ENCODE measurements around the gene ANO6. TPM values are rescaled to one million over a fixed set of nuclear protein-coding genes. Genes with fewer than 3 reads are reported as not detected.

The ANO6 gene
- polyA plus RNA-seq, 1 donor (not counting 4 experiments of a cell fraction or from before 2014, with no cell fraction given) = 64.3 TPM

DNA sequence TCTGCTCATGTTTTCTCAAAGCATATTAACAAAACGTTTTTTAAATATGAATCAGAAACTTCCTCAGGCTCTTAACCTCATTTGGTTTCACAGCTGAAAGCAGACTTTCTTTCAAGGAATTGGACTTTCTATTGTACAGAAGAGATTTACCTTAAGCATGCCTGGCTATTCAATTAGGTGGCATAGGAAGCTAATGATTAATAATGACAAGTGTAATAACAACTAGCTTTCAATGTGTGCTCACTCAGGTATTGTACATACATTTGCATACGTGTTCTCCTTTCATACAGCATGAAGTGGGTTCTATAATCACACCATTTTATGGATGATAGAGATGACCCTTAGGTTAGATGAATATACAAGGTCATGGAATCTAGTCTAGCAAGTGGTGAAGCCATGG lies 115.7 kb downstream of the ANO6 start:
- Histone ChIP-seq H3K9me3 (ENCODE audit: control insufficient read depth, low read depth, low read length) (no peaks in the 10 kb centered on the region), H3K4me3 (ENCODE audit: control insufficient read depth in 2 of 3, extremely low read depth in 1 of 3, insufficient read depth in 2 of 3, low read depth in 1 of 3, low read length in 3 of 3) (no peak overlapping the region), H3K4me2 (ENCODE audit: control insufficient read depth, extremely low read depth, insufficient read depth, low read depth, low read length) (no peak overlapping the region), H2AFZ (ENCODE audit: control insufficient read depth, low read length) (no peak overlapping the region), H3K9me1 (ENCODE audit: control insufficient read depth, extremely low read depth, insufficient read depth, low read length) (no peaks in the 10 kb centered on the region), H3K36me3 (ENCODE audit: control insufficient read depth in 2 of 2, extremely low read depth in 1 of 2, insufficient read depth in 2 of 2, low read length in 2 of 2) (peaks cover 0 to 5% of the 10 kb centered on the region in 2 experiments), H3K9ac (ENCODE audit: control insufficient read depth, extremely low read depth, insufficient read depth, low read length) (no peak overlapping the region), H3K79me2 (ENCODE audit: control insufficient read depth, insufficient read depth, low read length) (peaks cover 17% of the 10 kb centered on the region), H3K27me3 (ENCODE audit: control insufficient read depth, extremely low read depth, insufficient read depth, low read length) (no peaks in the 10 kb centered on the region), H3K4me1 (ENCODE audit: control insufficient read depth, extremely low read depth, insufficient read depth, low read length) (peaks cover 8% of the 10 kb centered on the region), H3K27ac (ENCODE audit: control insufficient read depth, insufficient read depth, low read length) (no peak overlapping the region), H4K20me1 (ENCODE audit: control insufficient read depth, extremely low read depth, insufficient read depth, low read length) (no peaks in the 10 kb centered on the region)
- dilution Hi-C loops (cut with MboI; ENCODE audit: extremely low pct_ligation_motif_present, low sequenced_read_pairs) = no loop called here
- FAIRE-seq (no peak), DNase-seq (ENCODE audit: low read depth, low spot score) (no peak)
- TF ChIP-seq, protein P1, sequence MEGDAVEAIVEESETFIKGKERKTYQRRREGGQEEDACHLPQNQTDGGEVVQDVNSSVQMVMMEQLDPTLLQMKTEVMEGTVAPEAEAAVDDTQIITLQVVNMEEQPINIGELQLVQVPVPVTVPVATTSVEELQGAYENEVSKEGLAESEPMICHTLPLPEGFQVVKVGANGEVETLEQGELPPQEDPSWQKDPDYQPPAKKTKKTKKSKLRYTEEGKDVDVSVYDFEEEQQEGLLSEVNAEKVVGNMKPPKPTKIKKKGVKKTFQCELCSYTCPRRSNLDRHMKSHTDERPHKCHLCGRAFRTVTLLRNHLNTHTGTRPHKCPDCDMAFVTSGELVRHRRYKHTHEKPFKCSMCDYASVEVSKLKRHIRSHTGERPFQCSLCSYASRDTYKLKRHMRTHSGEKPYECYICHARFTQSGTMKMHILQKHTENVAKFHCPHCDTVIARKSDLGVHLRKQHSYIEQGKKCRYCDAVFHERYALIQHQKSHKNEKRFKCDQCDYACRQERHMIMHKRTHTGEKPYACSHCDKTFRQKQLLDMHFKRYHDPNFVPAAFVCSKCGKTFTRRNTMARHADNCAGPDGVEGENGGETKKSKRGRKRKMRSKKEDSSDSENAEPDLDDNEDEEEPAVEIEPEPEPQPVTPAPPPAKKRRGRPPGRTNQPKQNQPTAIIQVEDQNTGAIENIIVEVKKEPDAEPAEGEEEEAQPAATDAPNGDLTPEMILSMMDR (optimal IDR thresholded peaks at IDR 0.05 in 1 of 3, IDR thresholded peaks at IDR 0.05 in 1 of 3, conservative IDR thresholded peaks at IDR 0.05 in 1 of 3; ENCODE audit: extremely low read depth in 1 of 3, insufficient read depth in 2 of 3, low read length in 3 of 3) = no peak
- TF ChIP-seq EZH2 (IDR thresholded peaks at IDR 0.05; ENCODE audit: low read length) = no peak

GRCh38 chr12:45334396-45334795 lies 118.5 kb downstream of the ANO6 start:
- dilution Hi-C loops (cut with MboI; ENCODE audit: extremely low pct_ligation_motif_present, low sequenced_read_pairs) = no loop called here
- Histone ChIP-seq H3K9ac (ENCODE audit: control insufficient read depth, extremely low read depth, insufficient read depth, low read length) (no peak overlapping the region), H3K4me3 (ENCODE audit: control insufficient read depth in 2 of 3, extremely low read depth in 1 of 3, insufficient read depth in 2 of 3, low read depth in 1 of 3, low read length in 3 of 3) (no peak overlapping the region), H3K9me1 (ENCODE audit: control insufficient read depth, extremely low read depth, insufficient read depth, low read length) (no peaks in the 10 kb centered on the region), H3K27me3 (ENCODE audit: control insufficient read depth, extremely low read depth, insufficient read depth, low read length) (no peaks in the 10 kb centered on the region), H2AFZ (ENCODE audit: control insufficient read depth, low read length) (no peak overlapping the region), H3K79me2 (ENCODE audit: control insufficient read depth, insufficient read depth, low read length) (peaks cover 9% of the 10 kb centered on the region), H3K4me1 (ENCODE audit: control insufficient read depth, extremely low read depth, insufficient read depth, low read length) (peaks cover 13% of the 10 kb centered on the region), H3K4me2 (ENCODE audit: control insufficient read depth, extremely low read depth, insufficient read depth, low read depth, low read length) (no peak overlapping the region), H3K27ac (ENCODE audit: control insufficient read depth, insufficient read depth, low read length) (no peak overlapping the region), H4K20me1 (ENCODE audit: control insufficient read depth, extremely low read depth, insufficient read depth, low read length) (peaks cover 2% of the 10 kb centered on the region), H3K9me3 (ENCODE audit: control insufficient read depth, low read depth, low read length) (no peaks in the 10 kb centered on the region), H3K36me3 (ENCODE audit: control insufficient read depth in 2 of 2, extremely low read depth in 1 of 2, insufficient read depth in 2 of 2, low read length in 2 of 2) (peaks cover 0 to 5% of the 10 kb centered on the region in 2 experiments)
- no peak for TF ChIP-seq EZH2 (IDR thresholded peaks at IDR 0.05; ENCODE audit: low read length)
- TF ChIP-seq, protein P1 (optimal IDR thresholded peaks at IDR 0.05 in 1 of 3, IDR thresholded peaks at IDR 0.05 in 1 of 3, conservative IDR thresholded peaks at IDR 0.05 in 1 of 3; ENCODE audit: extremely low read depth in 1 of 3, insufficient read depth in 2 of 3, low read length in 3 of 3) = no peak
- DNase-seq (ENCODE audit: low read depth, low spot score) = no peak
- FAIRE-seq = no peak

All from keratinocyte (primary cell).